GM18867 (cell line): Measurements from ENCODE around the gene VCX2.
"Not testable (repeated sequence)": the region's sequence is repeated elsewhere in the genome, so short reads cannot be mapped to it uniquely, and the experiment has no call there.

Experiments used
- ATAC-seq: cut with Tn5 transposase; IDR thresholded peaks from one replicate; pipeline ENCODE4 v1.9.1; 2021; ENCODE audit warnings: mild to moderate bottlenecking, moderate library complexity; ENCODE audit not compliant: unreplicated experiment

The VCX2 gene

DNA sequence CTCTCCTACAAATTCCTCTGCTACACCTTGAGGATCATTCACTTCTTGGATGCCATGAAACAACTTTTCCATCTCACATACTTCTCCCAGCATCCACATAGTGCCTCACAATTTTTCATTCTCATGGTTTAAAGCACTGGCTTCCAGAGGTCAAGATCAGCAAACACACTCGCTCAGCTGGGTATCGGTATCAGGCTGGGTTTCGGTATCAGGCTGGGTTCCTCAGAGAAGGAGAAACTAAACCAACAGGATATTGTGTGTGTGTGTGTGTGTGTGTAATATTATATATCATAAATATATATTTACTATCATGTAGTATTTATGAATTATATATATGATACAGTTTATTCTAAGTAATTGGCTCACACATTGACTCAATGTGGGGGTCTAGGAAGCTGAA, at the start of gene VCX2:
Gene VCX2 (minus strand): TSS at position 99 of the 400 bp plus-strand sequence. CDS start 624 bp downstream, outside the sequence.
- not testable (repeated sequence) for ATAC-seq

DNA sequence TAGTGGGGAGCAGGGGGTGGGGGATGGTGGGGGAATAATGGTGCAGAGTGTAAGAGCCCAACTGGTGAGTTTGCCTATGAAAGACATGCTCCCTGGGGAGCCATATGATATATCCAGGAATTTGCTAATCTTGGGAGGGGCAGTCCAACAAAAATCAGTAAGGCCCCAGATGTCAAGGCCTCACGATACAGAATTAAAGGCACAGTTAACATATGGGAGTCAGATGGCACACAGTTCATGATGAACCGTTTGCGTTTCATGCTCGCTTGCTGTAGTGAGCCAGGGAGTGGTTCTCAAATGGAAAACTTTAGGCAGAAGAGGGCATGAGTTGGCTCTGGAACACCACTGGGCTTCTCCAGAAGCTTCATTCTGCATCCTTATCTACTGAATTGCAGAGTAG, 33.9 kb upstream of the VCX2 start:
- ATAC-seq: no peak

DNA sequence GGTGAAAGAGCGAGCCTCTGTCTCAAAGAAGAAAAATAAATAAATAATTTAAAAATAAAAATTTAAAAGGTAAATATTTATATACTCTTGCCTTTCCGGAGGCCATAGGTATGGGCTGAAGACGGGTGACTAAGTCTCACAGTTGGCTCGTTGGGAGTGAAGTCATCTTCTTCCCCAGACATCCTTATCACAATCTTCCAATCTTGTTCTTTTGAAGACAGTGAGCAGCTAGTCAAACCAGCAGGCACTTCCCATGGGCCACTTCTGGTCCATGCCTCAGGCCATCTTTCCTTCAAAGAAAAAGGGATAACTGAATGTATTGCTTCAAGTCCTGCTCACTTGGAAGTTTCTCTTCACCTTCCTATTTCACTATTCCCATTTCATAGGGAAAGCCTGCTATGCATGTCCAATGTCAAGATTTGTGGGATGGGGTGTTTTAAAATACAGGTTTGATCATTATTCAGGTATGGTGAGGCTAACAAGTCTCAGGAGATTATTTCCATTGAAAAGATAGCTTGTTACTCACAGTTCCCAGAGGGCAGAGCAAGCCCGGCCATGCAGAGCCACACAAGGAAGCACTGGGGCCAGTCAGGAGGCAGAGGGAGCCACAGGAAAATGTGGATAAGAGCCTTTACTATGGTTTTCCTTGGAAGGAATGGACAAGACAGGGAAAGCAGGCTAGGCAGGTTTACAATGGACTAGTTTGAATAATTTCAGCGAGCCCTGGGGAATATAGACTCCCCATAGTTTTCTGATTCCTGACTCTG, 33.3 kb upstream of the VCX2 start:
- ATAC-seq: no peak

DNA sequence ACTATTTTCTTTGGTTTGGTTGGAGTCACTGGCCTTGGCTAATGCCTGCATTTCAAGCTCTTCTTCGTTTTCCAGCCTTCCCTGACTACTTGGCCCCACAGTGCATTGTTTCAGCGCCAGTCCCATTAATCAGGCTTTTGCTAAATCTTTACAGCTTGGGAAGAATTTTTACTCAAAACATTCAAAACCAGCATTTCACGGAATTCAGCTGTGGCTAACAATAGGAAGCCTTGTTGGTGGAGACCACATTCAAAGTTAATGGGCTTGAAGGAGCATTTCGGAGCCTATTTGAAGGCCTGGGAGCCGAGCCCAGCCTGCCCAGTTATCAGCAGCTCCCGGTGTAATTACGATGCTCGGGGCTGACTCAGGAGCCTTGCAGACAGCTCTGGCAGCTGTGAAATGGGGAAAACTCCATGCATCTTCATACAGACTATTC, 30.8 kb upstream of the VCX2 start:
- no peak for ATAC-seq

DNA sequence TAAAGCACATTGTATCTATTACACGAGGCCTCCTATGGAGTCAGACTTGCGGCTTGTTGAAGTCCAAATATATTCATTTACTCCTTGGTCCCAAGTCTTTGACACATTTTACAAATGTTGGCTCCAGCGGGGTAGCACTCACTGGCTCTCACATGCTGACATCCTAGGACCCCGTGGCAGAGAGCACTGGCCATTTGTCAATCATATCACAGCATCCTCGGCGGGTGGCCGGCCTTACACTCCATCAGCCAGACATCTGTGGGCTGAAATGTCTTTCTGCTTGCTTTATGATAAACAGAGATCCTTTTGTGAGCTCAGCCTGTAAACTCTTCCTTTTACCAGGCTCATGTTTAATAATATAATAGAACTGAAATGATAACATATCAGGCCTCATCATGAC, 25.7 kb upstream of the VCX2 start:
- ATAC-seq: no peak

DNA sequence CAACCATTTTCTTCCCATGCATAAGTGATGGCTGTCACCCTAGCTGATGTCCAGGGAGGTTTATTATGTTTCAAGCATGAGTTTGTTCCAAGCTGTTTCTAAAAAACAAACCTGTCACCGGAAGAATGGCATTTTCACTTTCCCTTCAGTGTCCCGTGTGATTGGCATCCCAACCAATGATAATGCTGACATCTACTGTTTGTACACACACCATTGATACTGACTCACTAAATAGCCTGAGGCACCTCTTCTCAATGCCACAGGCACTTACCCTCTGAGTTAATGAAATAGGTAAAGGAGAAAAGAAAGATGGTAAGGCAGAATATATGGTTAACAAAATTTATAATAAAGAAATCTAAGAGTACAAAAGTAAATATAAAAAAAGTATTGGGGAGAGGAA, 23.1 kb upstream of the VCX2 start:
- no peak for ATAC-seq

DNA sequence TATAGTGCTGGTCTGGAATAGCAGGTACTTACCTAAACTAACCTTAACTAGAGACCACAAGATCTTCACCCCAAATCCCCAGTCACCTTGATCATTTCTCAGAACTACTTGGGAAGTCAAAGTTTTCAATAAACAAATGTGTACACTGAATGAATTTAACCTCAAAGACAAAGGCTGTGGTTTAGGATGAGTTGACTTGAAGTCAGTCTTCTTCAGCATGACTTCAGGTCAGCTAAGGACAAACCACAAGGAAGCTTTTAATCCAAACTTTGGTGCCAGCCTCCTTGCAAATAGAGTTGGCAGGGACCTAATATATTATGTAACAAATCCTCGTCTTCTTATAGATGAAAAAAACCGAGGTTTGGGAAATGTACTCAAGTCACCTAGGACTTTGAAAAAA, 21.2 kb upstream of the VCX2 start:
- ATAC-seq: no peak

DNA sequence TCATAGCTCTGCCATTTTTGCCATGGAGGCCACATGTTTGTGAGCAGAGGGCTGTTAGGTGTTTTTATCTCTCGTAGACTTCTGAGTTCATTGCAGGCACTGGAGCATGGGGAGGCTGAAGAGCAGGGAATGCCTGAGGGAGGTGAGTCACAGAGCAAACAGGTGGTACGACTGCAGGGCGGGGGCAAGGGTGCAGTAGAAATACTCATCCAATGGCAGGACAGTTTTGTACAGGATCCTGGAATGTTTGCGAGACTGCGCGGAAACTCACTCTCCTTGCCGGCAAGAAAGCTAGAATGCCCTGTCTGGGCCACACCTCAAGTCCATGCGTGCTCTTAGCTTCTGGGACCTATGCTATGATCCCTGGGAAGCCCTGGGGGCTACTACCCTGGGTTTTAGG, 20.0 kb upstream of the VCX2 start:
- no peak for ATAC-seq

DNA sequence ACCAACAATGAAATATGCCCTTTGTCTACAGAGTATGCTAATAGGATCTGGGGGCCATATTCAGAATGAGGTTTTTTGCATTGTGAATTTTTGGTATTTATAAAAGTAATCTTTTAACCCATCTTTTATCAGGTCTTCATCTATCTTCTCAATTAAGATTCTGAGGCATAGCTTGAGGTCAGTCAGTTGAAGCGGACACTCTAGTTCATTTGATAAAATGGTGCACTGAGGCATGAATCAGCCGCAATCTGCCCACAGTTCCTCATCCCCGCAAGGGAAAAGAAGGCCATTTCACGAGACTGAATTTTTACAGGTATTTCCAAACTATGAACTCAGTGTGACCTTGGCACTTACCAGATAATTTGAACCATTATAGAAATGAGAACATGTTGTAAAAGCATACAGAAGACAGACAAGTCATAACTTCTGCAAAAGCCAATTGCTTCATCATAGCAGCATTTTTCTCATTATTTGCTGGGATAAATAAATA, 19.3 kb upstream of the VCX2 start:
- no peak for ATAC-seq

DNA sequence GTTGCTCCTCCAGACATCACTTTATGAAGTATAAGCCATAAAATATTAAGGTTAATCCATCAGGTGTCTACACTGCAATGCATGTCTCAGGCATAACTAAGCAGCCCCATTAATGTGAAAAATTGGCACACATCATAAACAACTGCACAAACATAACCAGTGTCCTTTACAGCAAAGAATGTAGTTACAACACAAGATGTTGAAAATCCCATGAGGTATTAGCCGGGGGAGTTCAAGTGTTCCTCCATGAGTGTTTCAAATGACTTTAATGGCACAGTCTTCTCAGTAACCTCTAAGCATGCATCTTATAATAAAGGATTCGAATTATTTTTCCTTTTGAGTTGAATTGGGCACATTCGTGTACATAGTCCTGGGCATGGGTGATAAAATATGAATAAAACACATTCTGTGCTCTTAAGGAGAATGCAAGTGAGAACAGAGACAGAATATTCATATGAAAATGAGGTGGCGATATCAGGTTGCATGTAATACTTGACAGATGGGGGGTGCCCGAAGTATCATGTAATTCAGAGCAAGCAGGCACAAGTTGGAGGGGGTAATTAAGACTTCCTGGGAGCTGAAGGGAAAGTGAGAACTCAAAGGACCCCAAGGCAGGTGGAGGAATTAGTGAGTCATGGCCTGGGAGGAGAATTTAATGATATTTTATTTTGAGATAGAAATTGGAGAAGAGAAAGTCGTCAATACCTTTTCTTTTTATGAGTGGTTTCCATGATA, 18.2 kb upstream of the VCX2 start:
- no peak for ATAC-seq

DNA sequence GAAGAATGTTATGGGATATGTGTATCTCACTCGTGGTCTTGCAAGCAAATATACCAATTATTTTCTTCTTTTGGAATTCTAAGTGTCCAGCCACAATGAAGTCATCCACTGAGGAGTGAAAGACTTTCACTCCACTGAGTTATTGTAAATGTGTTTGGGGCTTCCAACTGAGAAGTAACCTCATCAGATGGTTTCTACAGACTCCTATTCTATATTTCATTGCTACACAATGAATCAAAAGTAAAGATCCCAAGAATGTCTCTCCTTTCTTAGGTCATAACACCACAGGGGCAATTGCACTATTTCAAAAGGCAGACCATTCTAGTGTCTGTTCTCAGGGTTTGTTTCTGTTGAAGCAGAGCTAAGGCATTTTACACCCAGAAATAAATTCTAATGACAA, 12.3 kb upstream of the VCX2 start:
- ATAC-seq: no peak

DNA sequence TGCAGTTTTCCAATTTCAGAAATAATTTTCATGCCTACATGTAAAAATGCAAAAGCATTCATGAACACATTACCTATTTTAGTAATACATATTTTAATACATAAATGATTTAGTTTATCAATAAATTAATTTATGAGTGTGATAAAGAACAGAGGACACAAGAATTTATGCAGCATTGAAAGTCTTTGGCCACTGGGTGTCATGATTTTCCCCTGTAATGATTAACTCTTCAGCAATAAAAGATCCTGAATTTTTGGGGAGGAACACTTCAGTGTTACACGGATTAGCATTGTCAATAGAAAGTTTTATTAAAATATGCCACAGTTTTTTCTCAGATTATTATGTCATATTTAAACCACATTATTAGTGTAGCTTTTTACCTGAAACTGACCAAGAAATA, 8.6 kb upstream of the VCX2 start:
- no peak for ATAC-seq

DNA sequence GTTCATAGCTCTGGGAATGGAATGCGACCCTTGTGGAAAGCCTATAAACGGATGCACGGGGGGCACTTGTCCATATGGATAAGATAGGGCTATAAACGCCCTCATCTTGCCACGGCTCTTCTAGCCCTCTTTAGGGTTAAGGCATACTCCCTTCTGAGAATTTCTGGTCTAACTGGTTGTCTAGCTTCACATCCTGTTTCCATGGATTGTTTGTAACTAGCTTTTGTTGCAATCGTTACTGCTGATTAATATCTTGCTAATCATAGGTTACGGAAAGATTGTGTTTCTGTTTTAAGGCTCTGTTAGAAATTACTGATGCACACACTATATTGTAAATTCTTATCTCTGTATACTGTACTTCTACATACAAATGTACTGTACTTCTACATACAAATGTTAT, 17.1 kb downstream of the VCX2 start:
- ATAC-seq: not testable (repeated sequence)

DNA sequence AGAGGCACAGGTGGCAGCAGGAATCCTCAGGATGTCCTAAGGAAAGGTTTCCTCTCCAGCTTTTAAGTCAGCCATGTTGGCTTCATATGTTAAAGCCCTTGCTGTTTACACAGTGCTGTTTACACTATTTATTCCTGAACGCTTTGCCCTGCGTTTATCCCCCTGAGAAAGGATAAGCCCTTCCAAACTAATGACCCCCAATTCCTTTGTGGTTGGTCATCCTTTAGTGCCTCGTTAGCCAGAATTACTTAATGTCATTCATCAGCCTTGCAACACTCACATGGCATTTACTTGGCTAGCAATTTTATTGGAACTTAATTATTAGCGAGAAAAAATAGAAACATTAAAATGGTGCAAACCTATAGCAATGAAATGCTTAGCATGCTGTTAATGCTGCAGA, 23.8 kb downstream of the VCX2 start:
- ATAC-seq: no peak

DNA sequence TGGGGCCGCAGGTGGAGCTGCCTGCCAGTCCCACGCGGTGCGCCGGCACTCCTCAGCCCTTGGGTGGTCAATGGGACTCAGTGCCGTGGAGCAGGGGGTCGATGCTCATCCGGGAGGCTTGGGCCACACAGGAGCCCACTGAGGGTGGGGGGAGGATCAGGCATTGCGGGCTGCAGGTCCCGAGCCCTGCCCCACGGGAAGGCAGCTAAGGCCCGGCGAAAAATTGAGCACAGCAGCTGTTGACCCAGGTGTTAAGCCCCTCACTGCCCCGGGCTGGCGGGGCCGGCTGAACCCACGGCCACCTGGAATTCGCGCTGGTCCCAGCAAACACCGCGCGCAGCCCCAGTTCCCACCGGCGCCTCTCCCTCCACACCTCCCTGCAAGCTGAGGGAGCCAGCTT, 26.1 kb downstream of the VCX2 start:
- ATAC-seq: no peak

DNA sequence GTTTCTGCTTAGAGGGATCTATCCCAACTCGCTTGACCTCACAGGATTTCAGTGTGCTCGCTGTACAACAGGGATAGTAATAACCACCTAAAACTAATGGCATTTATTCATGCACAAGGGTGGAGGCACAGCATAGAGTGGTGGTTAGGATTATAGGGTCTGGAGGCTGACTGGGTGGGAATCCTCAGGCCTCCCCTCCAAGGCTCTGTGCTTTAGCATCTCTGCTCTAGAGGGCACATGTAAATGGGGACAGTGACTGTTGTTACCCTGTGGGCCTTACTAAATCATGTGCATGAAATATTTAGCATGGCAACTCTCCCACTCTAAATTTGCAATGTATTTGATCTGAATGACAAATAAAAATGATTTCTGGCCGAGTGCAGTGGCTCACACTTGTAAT, 29.2 kb downstream of the VCX2 start:
- ATAC-seq: no peak

DNA sequence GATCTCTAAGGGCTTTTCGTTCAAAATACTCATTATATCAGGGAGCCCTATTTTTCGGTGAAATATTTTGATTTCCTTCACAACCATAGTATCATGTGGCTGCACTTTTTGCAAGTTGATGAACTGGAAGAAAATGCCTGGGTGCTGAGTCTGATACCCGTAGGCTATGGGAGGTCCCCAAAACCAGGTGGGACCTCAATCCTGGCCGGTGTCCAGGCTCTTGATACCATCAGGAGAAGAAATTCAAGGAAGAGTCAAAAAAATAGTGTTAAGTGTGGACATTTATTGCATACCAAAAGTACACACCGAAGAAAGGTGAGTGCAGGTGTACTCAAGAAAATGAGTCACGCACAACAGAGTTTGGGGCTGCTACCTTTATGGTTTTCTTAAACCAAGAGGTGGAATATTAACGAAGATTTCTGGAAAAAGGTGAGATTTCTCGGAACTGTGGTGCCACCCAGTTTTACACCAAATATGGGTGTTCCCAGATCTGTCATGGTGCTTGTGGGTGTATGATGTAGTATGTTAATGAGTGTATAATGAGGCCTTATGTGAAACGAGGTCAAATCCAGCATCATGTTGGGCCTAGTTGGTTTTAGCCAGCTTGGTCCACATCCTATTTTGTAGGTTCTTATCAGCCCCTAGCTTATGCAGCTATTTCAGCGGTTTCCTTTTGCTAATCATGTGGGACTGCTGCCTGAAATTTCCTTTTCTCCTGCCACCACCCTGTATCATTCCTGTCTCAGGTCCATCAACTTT, 29.9 kb downstream of the VCX2 start:
- ATAC-seq: no peak

DNA sequence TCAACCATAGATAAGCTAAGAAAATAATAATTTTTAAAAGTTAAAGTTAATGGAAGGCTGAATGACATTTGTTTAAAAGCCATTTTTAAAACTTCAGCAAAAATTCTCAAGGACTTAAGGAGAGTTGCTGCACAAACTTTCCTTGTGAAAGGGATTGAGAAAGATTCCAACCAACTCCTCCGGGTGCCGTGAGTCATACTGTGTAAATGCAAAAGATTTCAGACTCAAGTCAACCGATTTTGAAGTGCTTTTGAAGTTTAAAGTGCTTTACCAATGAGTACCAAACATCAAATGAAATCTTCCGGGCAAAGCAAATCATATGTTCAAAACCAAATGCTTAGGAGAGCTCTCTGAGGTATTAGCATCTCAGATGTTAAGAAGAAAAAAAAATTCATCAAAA, 31.4 kb downstream of the VCX2 start:
- no peak for ATAC-seq

DNA sequence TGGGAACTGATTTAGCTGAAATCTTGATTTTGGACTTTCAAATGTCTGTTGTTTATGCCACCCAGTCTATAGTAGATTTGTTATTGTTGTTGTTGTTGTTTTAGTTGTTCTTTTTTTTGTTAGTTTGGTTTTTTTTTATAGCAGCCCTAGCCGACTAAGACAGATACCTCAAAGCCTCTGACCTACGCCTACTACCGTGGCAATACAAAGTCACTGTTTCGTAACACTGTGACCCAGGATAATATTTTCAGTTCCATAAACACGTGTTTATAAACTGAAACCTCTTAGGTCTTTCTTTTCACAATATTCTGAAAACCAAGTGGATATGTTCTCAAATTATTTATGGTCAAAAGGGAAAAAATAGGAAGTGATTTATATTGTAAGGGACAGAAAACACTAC, 32.8 kb downstream of the VCX2 start:
- ATAC-seq: no peak

DNA sequence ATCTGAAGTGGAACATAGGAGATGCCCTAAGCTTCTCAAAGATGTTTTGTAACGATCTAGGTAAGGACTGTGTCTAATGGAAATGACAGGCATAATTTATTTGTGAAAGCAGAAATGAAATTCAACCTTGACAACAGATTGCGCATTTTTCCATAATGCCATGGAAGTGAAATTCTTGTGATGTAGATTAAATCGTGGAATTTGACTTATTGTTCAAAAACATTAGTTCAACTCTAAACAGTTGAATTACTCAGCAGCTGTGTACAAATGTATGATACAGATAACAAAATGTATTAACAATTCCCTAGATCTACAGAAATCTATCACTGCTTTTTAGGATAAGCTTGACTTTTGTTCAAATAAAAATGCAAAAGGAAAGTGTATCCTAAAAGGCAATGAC, 44.4 kb downstream of the VCX2 start:
- ATAC-seq: no peak

DNA sequence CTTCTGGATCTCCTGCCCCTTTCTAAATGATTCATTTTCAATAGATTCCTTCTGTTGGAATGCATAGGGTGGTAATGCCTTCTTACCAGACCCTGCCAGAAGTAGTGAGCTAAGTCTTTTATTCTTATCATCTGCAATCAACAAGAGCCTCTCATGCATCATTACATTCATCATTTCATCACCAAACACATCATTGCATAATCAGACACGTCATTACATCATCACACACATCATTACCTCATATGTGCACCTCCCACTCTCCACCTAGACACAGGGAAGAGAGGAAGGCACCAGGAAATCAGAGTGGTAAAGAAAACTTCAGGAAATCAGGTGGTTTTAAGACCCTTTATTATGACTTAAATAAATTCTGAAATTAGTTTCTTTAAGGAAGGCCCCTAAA, 45.0 kb downstream of the VCX2 start:
- no peak for ATAC-seq

DNA sequence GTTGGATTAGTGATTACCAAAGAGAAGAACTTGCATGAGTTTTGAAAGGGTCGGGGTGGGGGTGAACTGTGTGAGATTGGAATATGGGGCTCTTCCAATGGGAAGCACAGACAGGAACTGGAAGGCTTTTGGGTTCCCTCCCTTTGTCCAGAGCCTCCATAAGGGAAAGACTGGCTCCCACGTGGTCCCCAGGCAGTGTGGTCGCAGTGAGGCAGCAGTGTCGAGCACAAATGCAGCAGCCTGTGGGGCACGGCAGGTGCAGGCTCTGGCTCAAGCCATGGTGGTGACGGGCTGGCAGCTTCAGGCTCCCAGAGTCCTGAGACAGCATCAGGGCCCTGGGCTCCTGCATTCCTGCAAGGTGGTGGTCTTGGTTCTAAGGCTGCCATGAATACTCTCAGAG, 45.5 kb downstream of the VCX2 start:
- no peak for ATAC-seq
